H7 (cell line): ENCODE measurements around the gene RAB7B. TPM values are rescaled to one million over a fixed set of nuclear protein-coding genes. Genes with fewer than 3 reads are reported as not detected.
"Not testable (repeated sequence)": the region's sequence is repeated elsewhere in the genome, so short reads cannot be mapped to it uniquely, and the experiment has no call there.

Source experiments
- DNase-seq: peaks from one replicate; pipeline ENCODE4 v3.0.0; 2012
- H3K27me3 ChIP-seq: 2 replicates; pipeline ENCODE4 v1.6.0; 2011; ENCODE audit warnings: mild to moderate bottlenecking, low read length; ENCODE audit not compliant: control insufficient read depth, insufficient read depth
- H3K36me3 ChIP-seq: replicated peaks from 2 replicates; pipeline ENCODE4 v1.5.1; 2011; ENCODE audit warnings: low read length; ENCODE audit not compliant: control insufficient read depth, insufficient read depth
- H3K4me3 ChIP-seq: 2 replicates; pipeline ENCODE4 v1.5.1; 2011; ENCODE audit warnings: low read depth, mild to moderate bottlenecking, control low read depth, low read length, moderate library complexity; ENCODE audit not compliant: insufficient read depth
- total RNA-seq: library from RNA; depleted of rRNA; stranded (reverse); fragments of >200 nt; shearing (Covaris generic); gene quantifications from 2 replicates; pipeline ENCODE4 v1.2.3, GENCODE V29; 2014; rRNA removed

The RAB7B gene, protein sequence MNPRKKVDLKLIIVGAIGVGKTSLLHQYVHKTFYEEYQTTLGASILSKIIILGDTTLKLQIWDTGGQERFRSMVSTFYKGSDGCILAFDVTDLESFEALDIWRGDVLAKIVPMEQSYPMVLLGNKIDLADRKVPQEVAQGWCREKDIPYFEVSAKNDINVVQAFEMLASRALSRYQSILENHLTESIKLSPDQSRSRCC
- total RNA-seq: not detected in 2 replicates

DNA sequence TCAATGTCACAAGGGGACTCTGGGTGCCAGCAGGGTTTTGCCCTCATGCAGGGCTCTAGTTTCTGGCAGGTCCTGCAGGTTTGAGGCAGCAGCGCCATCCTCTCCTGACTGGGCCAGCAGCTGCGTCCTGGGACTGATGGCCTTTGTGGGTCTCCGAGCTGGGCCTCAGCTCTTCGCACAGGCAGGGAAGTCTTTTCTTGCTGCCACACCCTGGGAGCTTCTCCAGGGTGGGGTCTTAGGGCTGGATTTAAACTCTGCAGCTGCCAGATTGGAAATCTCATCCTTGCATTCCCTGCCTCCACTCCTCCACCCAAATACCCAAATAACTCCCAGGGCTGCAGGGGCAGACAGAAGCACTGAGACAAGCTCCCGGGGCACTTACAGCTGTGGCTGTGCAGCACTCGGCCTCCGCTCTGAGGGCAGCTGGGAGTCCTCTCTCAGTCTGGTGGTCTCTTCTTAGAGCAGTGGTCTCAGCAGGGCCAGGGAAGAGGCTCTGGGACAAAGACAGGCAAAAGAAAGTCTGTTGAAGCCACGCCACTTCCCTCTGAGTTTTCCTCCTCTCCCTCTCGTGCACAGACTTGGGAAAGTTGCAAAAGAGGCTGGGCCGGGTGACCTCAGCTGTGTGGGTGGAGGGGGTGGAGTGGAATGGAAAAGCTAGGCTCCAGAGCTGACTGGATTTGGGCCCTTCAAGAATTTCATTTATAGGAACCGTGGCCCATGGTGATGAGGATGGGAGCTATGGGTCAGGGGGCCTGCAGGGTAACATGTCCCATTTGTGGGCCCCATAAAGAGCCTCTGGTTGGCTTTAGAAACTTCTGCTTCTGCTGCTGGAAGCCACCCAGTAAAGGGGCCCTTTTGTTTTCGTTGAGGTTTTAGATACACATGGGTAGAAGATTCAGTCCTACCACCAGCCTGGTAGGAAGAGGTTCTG, at the start of gene RAB7B:
Gene RAB7B, minus strand, starts transcription at position 525 of the 931 bp plus-strand sequence. CDS start 9,260 bp downstream, outside the sequence.
- no peak within 1 kb of the TSS for H3K4me3 ChIP-seq
- no peaks in the 10 kb centered on the region for H3K36me3 ChIP-seq
- no peak for DNase-seq
- H3K27me3 ChIP-seq: no peaks in the 10 kb centered on the region

DNA sequence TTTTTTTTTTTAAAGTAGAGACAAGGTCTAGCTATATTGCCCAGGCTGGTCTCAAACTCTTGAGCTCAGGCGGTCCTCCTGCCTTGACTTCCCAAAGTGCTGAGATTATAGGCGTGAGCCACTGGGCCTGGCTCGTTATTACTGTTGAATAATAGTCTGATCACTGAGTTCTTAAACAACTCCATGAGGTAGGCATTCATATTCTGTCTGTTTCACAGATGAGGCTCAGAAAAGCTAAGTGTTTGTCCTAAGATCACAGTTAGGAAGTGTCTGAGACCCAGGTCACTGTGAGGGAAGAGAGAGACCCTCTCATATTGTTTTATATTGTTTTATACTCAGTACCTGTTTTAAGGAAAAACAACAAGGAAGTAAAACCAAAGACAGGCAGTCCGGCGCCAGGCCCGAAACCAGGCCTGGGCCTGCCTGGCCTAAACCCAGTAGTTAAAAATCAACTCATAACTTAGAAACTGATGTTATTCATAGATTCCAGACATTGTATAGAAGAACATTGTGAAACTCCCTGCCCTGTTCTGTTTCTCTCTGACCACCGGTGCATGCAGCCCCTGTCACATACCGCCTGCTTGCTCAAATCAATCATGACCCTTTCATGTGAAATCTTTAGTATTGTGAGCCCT, 49.2 kb upstream of the RAB7B start:
- not testable (repeated sequence) for H3K36me3 ChIP-seq

DNA sequence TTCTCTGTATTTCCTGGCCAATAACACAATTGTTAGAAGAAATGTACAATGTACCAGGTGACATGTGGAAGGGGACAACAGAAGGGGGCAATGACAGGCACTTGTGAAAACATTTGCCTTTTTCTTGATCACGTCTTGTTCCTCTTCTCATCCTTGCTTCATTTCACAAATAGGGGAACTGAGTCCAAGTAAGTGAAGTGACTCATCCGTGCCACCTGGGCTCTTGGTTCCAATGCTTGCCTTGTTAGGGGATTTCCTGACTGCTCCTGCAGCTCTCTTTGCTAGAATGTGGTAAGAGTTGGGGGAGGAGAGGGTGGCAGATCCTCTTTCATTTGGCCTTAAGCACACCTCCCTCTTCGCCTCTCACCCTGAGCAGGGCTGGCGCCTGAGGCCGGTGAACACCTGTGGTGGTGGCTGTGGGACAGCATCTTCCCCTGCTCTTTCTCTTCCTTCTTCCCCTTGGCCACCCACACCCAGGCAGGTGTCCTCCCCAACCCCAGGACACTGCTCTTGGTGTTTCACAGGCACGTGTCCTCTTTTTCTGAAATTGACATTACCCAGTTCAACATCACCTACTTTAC, 47.5 kb upstream of the RAB7B start:
- Histone ChIP-seq H3K36me3 (no peaks in the 10 kb centered on the region), H3K4me3 (no peak overlapping the region), H3K27me3 (no peaks in the 10 kb centered on the region)
- DNase-seq: no peak

More for the DNA sequence above, 49.2 kb upstream of the RAB7B start:
- H3K4me3 ChIP-seq, H3K27me3 ChIP-seq, DNase-seq: not testable (repeated sequence)

DNA sequence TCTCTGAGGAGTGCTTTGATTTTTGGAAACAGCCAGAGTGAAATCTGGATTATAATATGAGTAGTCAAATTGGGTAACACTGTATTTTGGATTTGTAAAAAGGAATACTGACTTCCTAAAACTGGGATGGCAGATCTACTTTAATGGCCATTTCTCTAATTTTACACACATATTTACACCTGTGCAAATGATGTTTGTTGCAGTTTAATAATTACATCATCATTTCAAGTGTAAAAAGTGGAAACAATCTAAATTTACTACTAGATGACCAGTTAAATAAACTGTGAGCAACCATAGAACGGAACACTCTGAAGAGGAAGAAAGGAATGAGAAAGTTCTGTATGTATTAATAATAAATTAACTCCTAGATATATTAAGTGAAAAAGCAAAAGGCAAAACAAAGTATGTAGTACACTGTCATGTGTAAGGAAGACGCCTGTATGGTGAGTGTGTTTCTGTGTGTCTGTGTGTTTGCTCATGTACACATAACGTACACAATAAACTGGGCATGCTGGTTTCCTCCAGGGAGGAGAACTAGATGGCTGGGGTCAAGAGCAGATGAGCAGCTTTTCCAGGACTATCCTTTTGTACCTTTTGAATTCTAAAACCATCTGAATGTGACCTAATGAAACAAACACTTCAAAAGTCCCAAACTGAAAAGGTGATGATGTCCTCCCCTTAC, 46.9 kb upstream of the RAB7B start:
- Histone ChIP-seq H3K4me3 (no peak overlapping the region), H3K36me3 (no peaks in the 10 kb centered on the region), H3K27me3 (no peaks in the 10 kb centered on the region)
- no peak for DNase-seq

DNA sequence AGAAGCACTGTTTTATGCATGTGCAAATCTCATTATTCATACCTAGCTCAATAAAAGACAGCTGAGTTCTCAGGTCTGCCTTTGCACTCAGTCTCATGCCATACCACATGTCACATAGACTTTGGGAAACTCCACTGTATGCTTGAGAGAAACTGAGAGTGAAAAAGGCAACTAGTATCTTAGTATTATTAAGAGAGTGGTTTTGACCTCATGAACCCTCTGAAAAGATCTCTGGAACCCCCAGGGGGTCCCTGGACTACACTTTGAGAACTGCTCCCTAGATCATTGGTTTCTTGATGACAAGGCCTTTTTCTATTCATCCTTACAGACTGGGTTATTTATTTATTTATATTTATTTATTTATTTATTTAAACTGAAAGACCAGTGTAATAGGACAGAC, 46.1 kb upstream of the RAB7B start:
- Histone ChIP-seq H3K27me3 (no peaks in the 10 kb centered on the region), H3K36me3 (no peaks in the 10 kb centered on the region), H3K4me3 (no peak overlapping the region)
- DNase-seq: no peak

- no peaks in the 10 kb centered on the region for H3K36me3 ChIP-seq
- no peak for DNase-seq
These were observed 45.4 kb upstream of the RAB7B start for GRCh38 chr1:206048582-206048981.

GRCh38 chr1:206047271-206047670, 44.1 kb upstream of the RAB7B start:
- Histone ChIP-seq H3K4me3 (no peak overlapping the region), H3K36me3 (no peaks in the 10 kb centered on the region), H3K27me3 (no peaks in the 10 kb centered on the region)
- DNase-seq: no peak

More at GRCh38 chr1:206048582-206048981, 45.4 kb upstream of the RAB7B start:
- no peak overlapping the region for H3K4me3 ChIP-seq
- H3K27me3 ChIP-seq: no peaks in the 10 kb centered on the region

- H3K4me3 ChIP-seq: no peak overlapping the region
- no peaks in the 10 kb centered on the region; the same call in 1 of the 2 replicates for H3K27me3 ChIP-seq
- DNase-seq: peak; percentile 51
- H3K36me3 ChIP-seq: no peaks in the 10 kb centered on the region
These were observed 38.4 kb upstream of the RAB7B start for GRCh38 chr1:206041640-206042039.

GRCh38 chr1:206040328-206040727, 37.1 kb upstream of the RAB7B start:
- no peak for DNase-seq
- no peaks in the 10 kb centered on the region; the same call in 1 of the 2 replicates for H3K27me3 ChIP-seq
- no peaks in the 10 kb centered on the region for H3K36me3 ChIP-seq
- no peak overlapping the region for H3K4me3 ChIP-seq

DNA sequence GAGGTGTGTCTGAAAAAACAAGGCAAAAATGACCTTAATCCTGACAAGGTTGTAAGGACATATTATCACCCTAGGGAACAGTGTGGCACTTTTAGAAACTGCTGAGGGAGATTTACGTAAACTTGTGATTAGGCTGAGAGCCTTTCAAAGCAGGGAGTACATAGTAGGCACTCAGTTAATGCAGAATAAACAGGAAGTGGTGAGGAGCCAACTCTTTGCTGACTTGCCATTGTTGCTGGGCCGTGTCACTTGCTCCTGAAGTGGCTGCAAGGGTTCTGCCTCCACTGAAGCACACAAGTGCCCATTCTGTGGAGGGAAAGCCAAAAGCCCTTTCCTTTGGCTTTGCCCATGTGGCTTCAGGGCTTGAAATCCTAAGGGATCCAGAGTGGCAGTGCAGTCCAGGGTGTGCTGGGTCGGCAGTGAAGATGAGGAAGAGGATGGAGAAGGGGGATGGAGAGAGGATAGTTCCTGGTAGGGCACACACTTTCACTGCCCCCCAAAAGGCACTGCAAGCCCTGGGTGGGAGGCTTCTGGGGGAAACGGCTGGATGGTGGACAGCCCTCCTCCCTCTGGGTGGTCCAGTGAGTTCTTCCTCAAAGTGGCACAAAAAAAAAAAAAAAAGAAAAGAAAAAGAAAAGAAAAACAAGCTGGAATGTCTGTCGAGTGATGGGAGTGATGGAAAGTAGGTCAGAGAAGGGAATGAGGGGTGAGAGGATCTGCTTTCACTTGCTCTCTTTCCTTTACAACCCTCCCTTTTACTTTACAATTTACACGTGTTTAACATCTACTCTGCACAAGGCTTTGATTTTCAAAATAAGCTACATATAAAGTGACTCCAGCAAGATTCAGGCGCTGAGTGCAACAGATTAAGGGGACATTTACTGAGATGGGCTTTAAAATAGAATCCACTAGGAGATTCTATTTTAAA, 36.1 kb upstream of the RAB7B start:
- no peak overlapping the region for H3K4me3 ChIP-seq
- no peaks in the 10 kb centered on the region for H3K36me3 ChIP-seq
- H3K27me3 ChIP-seq: no peaks in the 10 kb centered on the region; the same call in 1 of the 2 replicates
- no peak for DNase-seq

DNA sequence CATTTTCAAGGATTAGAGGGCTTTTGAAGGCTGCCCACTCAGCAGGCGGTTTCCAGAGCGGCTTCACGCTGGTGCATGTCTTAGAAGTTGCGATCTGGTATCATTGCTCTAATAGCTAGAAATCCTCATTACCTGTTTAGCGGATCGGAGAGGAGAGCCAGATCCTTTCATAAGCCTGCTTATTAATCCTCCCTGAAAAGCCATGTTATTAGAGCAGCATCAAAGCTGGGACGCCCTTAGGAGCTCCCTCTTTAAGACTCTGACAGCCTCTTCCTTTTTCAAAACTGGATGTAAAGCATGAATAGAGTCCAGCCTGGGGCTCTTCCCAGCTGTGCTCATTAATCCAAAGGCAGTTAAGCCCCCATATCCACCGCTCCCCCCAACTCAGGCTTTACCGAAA, 34.4 kb upstream of the RAB7B start:
- Histone ChIP-seq H3K36me3 (no peaks in the 10 kb centered on the region), H3K27me3 (no peaks in the 10 kb centered on the region; the same call in 1 of the 2 replicates), H3K4me3 (no peak overlapping the region)
- no peak for DNase-seq

DNA sequence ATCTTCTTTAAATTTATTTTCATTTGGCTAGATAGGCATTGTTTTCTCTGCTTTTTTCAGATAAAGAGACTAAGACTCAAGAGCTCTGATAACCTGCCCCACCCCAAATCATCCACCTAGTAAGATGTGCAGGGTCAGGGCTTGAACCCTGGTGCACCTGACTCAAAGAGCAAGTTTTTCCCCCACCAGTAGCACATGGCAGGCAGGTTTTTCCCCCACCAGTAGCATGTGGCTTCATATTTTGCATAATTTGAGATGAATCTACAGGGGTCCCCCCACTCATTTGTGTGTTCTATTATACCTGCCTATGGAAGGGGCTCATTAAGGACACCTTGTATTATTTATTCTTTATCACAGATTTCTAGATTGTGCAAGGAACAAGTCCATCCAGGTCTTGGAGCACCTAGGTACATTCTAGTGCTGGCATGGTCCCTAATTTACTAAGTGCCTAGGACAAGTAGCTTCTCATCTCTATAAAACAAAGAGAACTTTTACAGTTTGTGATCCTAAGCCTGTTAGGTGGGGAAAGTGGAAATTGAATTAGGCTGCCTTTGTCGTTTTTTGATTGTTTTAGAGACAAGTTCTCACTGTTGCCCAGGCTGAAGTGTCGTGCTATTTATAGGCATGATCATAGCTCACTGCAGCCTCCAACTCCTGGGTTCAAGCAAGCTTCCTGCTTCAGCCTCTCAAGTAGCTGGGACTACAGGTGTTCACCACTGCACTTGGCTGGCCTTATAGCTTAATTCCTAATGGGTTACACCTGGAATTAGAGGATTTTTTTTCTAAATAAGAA, 33.7 kb upstream of the RAB7B start:
- no peak for DNase-seq
- Histone ChIP-seq H3K36me3 (no peaks in the 10 kb centered on the region), H3K4me3 (no peak overlapping the region), H3K27me3 (no peaks in the 10 kb centered on the region; the same call in 1 of the 2 replicates)
